ENCODE results near the gene FAM120B.

DNA sequence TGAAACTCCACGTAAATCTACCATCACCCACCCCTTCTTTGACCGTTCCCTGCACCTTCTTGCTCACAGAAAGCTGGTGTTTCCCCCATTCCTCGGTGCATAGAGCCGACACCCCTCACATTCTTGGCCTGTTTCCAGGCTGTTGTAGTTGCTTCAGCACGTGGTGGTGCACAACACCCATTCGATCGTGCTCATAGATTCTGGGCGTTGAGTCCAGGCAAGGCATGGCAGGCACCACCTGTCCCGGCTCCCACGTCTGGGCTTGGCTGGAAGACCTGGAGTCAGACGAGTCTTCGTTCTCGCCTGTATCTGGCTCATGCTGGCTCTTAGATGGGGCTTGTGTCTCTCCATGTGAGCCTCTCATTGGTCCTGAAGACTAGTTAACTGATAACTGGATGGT, 100.6 kb downstream of the FAM120B start:
- no peak for TF ChIP-seq CTCF (conservative IDR thresholded peaks at IDR 0.05; ENCODE audit: low read depth in 2 of 2)
- no peak for TF ChIP-seq REST (IDR thresholded peaks at IDR 0.05; ENCODE audit: unreplicated experiment)

Measured in GM23338 (cell line).